Measurements from ENCODE around the gene CXCL3.

Gene CXCL3

DNA sequence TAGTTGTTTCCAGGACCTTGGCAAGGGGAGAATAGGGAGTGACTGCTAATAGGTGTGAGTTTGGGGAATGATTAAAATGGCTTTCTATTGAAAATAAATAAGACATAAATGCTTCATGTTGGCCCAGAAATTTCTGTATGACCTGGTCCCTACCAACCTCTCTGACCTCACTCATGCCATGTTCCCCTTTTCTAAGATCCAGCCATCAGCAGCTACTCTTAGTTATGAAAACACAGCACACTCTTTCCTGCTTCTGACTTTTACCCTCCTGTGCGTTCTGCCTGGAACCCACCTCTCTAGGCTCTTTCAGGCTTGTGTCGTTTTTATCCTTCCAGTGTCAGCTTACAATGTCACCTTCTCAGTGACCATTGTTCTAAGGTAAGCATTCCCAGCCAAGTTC lies 25.2 kb downstream of the CXCL3 start:
- no peak for DNase-seq (ENCODE audit: low read depth)
- Histone ChIP-seq H3K27me3 (replicated peaks; ENCODE audit: control insufficient read depth, insufficient read depth, low read length) (no peaks in the 10 kb centered on the region), H3K4me1 (ENCODE audit: control insufficient read depth, insufficient read depth, low read length) (peaks cover 12% of the 10 kb centered on the region), H3K9ac (ENCODE audit: low read length) (no peak overlapping the region), H3K36me3 (ENCODE audit: control insufficient read depth, insufficient read depth, low read length, severe bottlenecking) (no peaks in the 10 kb centered on the region), H3K4me3 (ENCODE audit: low read length) (no peak overlapping the region), H3K9me3 (ENCODE audit: control insufficient read depth, low read length) (no peaks in the 10 kb centered on the region)

DNA sequence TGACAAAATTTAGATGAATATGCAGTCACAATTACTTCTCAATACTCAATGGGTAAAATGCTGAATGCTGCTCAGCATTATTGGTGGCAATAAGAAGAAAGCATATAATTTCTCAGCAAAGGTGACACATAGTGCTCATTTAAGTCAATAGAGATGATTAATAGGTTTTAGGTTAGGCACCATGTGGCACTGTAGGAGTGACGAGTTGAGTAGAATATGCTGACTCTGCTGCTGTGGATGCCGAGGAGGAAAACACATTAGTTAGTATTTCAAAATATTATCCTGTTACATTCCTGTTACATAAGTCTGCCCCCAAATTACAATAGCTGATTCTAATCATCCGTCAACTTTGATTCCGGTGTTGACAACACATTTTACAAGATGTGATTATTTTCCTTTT lies 26.4 kb downstream of the CXCL3 start:
- Histone ChIP-seq H3K4me1 (ENCODE audit: control insufficient read depth, insufficient read depth, low read length) (peaks cover 12% of the 10 kb centered on the region), H3K4me3 (ENCODE audit: low read length) (no peak overlapping the region)

DNA sequence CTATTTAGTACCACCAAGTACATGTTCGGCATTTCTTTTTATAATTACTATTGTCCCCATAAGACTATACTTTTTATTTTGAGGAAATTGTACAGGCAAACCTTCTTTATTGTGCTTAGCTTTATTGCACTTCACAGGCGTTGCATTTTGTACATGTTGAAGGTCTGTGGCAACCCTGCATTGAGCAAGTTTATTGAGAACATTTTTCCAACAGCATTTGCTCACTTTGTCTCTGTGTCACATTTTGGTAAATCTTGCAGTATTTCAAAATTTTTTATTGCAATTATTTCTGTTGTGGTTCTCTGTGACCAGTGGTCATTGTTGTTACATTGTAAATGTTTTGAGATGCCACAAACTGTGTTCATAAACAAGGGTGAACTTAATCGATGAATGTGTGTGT lies 29.2 kb downstream of the CXCL3 start:
- Histone ChIP-seq H3K4me3 (ENCODE audit: low read length) (no peak overlapping the region), H3K9me3 (ENCODE audit: control insufficient read depth, low read length) (no peaks in the 10 kb centered on the region), H3K27me3 (replicated peaks; ENCODE audit: control insufficient read depth, insufficient read depth, low read length) (no peaks in the 10 kb centered on the region), H3K36me3 (ENCODE audit: control insufficient read depth, insufficient read depth, low read length, severe bottlenecking) (no peaks in the 10 kb centered on the region), H3K9ac (ENCODE audit: low read length) (no peak overlapping the region), H3K4me1 (ENCODE audit: control insufficient read depth, insufficient read depth, low read length) (peaks cover 31% of the 10 kb centered on the region)
- DNase-seq (ENCODE audit: low read depth), result no peak

More for the DNA sequence above, 26.4 kb downstream of the CXCL3 start:
- no peaks in the 10 kb centered on the region for H3K36me3 ChIP-seq (ENCODE audit: control insufficient read depth, insufficient read depth, low read length, severe bottlenecking)
- H3K27me3 ChIP-seq (replicated peaks; ENCODE audit: control insufficient read depth, insufficient read depth, low read length), result no peaks in the 10 kb centered on the region
- no peaks in the 10 kb centered on the region for H3K9me3 ChIP-seq (ENCODE audit: control insufficient read depth, low read length)
- H3K9ac ChIP-seq (ENCODE audit: low read length), result no peak overlapping the region
- DNase-seq (ENCODE audit: low read depth), result no peak

DNA sequence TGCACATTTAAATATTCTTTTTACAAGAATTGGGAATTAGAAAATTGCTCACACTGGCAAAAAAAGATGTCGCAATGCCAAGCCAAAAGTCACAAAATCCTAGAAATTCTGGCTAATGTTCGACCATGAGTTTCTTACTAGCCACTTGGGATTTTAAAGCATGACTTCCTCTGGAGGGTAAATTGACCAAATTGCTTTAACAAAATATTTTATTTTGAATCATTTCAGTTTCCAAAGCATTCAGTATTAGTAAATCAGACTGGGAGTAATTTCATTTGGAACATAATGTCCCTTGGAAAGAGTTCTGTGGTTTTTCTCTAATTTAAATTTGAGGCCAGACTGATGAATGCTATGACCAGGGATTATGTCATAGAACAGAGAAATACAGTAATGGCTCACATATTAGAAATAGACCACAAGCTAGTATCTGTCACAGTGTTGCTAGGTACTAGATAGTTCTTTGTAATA lies 32.4 kb downstream of the CXCL3 start:
- H3K9me3 ChIP-seq (ENCODE audit: control insufficient read depth, low read length), result no peaks in the 10 kb centered on the region
- no peak overlapping the region for H3K4me3 ChIP-seq (ENCODE audit: low read length)
- no peaks in the 10 kb centered on the region for H3K36me3 ChIP-seq (ENCODE audit: control insufficient read depth, insufficient read depth, low read length, severe bottlenecking)
- H3K4me1 ChIP-seq (ENCODE audit: control insufficient read depth, insufficient read depth, low read length), result peaks cover 31% of the 10 kb centered on the region
- no peaks in the 10 kb centered on the region for H3K27me3 ChIP-seq (replicated peaks; ENCODE audit: control insufficient read depth, insufficient read depth, low read length)
- no peak overlapping the region for H3K9ac ChIP-seq (ENCODE audit: low read length)
- DNase-seq (ENCODE audit: low read depth), result peak; percentile 55

DNA sequence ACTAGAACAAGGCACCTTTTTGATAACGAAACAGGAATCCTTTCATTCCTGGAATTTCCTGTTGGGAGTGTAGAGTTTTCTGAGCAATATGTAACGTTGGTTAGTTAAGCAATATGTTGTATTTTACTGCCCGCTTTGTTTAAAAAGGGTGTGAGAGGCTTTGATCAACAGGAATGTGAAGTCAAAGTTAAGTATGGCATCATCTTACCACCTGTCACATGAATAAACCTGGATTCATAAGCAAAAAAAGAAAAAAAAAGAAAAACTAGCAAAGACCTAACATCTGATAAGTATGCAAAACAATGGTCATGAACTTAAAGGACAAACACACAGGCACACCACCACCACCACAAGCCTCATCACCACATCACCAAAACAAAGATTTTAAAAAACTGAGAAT lies 33.0 kb downstream of the CXCL3 start:
- H3K9me3 ChIP-seq (ENCODE audit: control insufficient read depth, low read length), result no peaks in the 10 kb centered on the region
- no peak overlapping the region for H3K4me3 ChIP-seq (ENCODE audit: low read length)
- H3K9ac ChIP-seq (ENCODE audit: low read length), result no peak overlapping the region
- peaks cover 31% of the 10 kb centered on the region for H3K4me1 ChIP-seq (ENCODE audit: control insufficient read depth, insufficient read depth, low read length)
- no peaks in the 10 kb centered on the region for H3K36me3 ChIP-seq (ENCODE audit: control insufficient read depth, insufficient read depth, low read length, severe bottlenecking)
- no peaks in the 10 kb centered on the region for H3K27me3 ChIP-seq (replicated peaks; ENCODE audit: control insufficient read depth, insufficient read depth, low read length)
- peak; percentile 3 for DNase-seq (ENCODE audit: low read depth)

DNA sequence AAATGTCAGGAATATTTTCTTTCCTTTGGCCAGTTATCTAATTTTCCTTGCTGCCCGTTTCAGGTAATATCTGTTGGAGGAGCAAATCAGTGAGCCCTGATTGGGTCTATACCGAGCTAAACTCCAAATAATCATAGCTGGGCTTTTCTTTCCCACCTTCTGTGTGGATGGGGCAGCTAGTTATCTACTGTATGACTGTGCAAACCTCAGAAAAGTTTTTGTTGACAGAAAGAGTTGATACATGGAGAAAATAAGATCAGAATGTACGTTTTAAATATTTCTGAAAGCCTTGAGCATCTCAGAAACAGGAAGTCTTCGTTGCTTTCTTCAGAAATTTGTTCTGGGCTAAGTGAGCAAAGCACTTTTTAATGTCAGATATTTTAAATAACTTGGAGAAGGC lies 33.8 kb downstream of the CXCL3 start:
- DNase-seq (ENCODE audit: low read depth), result no peak
- peaks cover 28% of the 10 kb centered on the region for H3K4me1 ChIP-seq (ENCODE audit: control insufficient read depth, insufficient read depth, low read length)

DNA sequence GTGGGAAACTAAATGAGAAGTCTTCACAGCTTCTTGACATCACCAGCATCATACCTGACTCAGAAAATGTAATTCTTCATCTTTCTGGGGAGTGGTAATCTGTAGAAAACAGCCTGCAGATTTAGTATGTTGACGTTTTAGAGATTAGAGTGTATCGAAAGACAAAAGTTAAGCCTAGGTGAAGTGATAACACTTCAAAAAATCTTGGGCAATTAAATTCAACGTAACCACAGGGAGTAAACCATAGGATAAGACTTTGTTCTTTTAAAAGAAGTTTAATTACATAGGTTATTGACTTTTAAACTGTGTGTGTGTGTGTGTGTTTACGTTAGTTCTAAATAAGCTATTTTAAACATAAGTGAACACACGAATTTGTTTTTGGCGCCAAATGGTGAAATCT lies 38.2 kb downstream of the CXCL3 start:
- Histone ChIP-seq H3K9me3 (ENCODE audit: control insufficient read depth, low read length) (no peaks in the 10 kb centered on the region), H3K4me3 (ENCODE audit: low read length) (no peak overlapping the region), H3K27me3 (replicated peaks; ENCODE audit: control insufficient read depth, insufficient read depth, low read length) (peaks cover 3% of the 10 kb centered on the region), H3K36me3 (ENCODE audit: control insufficient read depth, insufficient read depth, low read length, severe bottlenecking) (no peaks in the 10 kb centered on the region), H3K9ac (ENCODE audit: low read length) (no peak overlapping the region), H3K4me1 (ENCODE audit: control insufficient read depth, insufficient read depth, low read length) (peaks cover 12% of the 10 kb centered on the region)
- no peak for DNase-seq (ENCODE audit: low read depth)

More for the DNA sequence above, 33.8 kb downstream of the CXCL3 start:
- Histone ChIP-seq H3K9ac (ENCODE audit: low read length) (no peak overlapping the region), H3K36me3 (ENCODE audit: control insufficient read depth, insufficient read depth, low read length, severe bottlenecking) (no peaks in the 10 kb centered on the region), H3K9me3 (ENCODE audit: control insufficient read depth, low read length) (no peaks in the 10 kb centered on the region), H3K4me3 (ENCODE audit: low read length) (no peak overlapping the region), H3K27me3 (replicated peaks; ENCODE audit: control insufficient read depth, insufficient read depth, low read length) (no peaks in the 10 kb centered on the region)

DNA sequence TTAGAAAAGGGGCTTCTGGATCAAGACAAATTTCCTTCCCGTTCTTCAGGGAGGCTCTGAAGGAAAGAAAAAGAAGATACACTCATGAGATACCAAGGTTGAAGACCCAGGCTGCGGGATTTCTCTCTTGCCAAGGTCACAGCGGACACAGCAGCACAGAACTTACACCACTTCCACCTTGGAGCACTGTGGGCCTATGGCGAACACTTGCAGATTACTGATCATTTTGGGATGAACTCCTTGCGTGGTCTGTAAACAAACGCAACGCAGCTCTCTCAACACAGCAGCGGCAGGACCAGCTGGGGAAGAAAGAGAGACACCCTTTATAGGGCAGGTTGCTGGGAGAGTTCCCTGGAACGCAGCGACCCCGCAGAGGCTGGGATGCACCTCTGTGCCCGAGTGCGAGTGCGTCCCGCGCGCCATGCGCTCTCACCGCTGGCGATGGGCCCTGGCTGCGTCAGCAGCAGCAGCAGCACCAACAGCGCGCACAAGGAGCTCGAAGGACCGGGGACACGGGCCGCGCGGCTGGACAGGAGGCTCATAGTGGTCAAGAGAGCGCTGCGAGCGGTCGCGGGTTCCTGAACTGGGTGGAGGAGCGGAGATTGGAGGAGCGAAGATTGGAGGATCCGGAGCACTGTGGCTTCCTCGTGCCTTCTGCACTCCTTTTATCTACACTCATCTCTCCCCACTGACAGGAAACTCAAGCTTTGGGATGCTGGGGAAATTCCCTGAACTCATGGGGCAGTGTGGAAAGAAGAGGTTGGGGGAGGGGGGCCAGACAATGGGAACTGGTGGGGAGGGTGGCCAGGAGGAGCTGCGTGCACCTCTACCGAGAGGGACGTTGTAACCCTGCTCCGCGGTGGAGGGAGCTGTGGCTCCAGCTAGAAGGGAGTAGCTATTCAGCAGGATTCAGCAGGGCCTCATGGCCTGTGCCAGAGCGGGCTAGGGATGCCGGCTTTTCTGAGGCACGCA lies 40.2 kb downstream of the CXCL3 start, which contains the start of gene CXCL5:
Gene CXCL5, minus strand, starts transcription at position 638 of the 972 bp plus-strand sequence. Its CDS starts 96 bp downstream, at position 542.
- peak; percentile 67 for DNase-seq (ENCODE audit: low read depth)
- H3K36me3 ChIP-seq (ENCODE audit: control insufficient read depth, insufficient read depth, low read length, severe bottlenecking), result no peaks in the 10 kb centered on the region
- peaks cover 3% of the 10 kb centered on the region for H3K27me3 ChIP-seq (replicated peaks; ENCODE audit: control insufficient read depth, insufficient read depth, low read length)
- no peaks in the 10 kb centered on the region for H3K9me3 ChIP-seq (ENCODE audit: control insufficient read depth, low read length)
- H3K4me3 ChIP-seq (ENCODE audit: low read length), result peak within 1 kb of the TSS; percentile 77
- peak within 1 kb of the TSS; percentile 66 for H3K9ac ChIP-seq (ENCODE audit: low read length)
- H3K4me1 ChIP-seq (ENCODE audit: control insufficient read depth, insufficient read depth, low read length), result peaks cover 8% of the 10 kb centered on the region

DNA sequence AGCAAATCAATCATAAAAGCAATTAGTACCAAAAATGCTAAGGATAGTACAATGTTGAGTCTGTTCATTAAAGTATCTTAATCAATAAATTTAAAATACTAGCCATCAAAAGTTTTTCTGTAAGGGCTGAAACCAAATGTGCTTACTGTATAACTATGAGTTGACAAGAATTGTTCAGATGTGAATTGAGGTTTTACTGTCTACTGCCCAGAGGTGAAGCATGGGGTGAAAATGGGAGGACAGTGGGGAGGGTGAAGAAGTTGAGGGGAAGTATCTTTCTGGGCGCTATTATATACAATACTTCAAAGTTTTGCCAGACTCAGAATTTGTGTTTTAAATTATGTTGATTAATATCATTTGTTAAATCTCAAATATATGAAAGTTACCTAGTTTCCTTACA lies 46.4 kb downstream of the CXCL3 start:
- H3K9me3 ChIP-seq (ENCODE audit: control insufficient read depth, low read length), result no peaks in the 10 kb centered on the region
- no peak overlapping the region for H3K4me3 ChIP-seq (ENCODE audit: low read length)
- no peaks in the 10 kb centered on the region for H3K36me3 ChIP-seq (ENCODE audit: control insufficient read depth, insufficient read depth, low read length, severe bottlenecking)
- H3K4me1 ChIP-seq (ENCODE audit: control insufficient read depth, insufficient read depth, low read length), result no peaks in the 10 kb centered on the region
- no peaks in the 10 kb centered on the region for H3K27me3 ChIP-seq (replicated peaks; ENCODE audit: control insufficient read depth, insufficient read depth, low read length)
- no peak for DNase-seq (ENCODE audit: low read depth)
- H3K9ac ChIP-seq (ENCODE audit: low read length), result no peak overlapping the region

DNA sequence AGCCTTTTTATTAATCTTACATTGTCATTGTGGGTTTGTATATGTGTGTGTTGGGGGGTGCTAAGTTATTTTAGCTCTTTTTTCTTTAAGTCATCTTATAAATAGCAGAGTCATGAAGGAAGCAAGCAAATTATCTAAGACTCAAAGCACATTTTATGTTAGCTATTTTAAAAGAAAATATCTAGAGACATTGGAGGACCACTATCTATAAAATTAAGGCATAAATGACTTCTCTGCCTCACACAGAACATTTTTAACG lies 46.8 kb downstream of the CXCL3 start:
- no peaks in the 10 kb centered on the region for H3K9me3 ChIP-seq (ENCODE audit: control insufficient read depth, low read length)
- no peak overlapping the region for H3K4me3 ChIP-seq (ENCODE audit: low read length)
- no peaks in the 10 kb centered on the region for H3K36me3 ChIP-seq (ENCODE audit: control insufficient read depth, insufficient read depth, low read length, severe bottlenecking)
- no peaks in the 10 kb centered on the region for H3K4me1 ChIP-seq (ENCODE audit: control insufficient read depth, insufficient read depth, low read length)
- DNase-seq (ENCODE audit: low read depth), result no peak
- no peaks in the 10 kb centered on the region for H3K27me3 ChIP-seq (replicated peaks; ENCODE audit: control insufficient read depth, insufficient read depth, low read length)
- H3K9ac ChIP-seq (ENCODE audit: low read length), result no peak overlapping the region

DNA sequence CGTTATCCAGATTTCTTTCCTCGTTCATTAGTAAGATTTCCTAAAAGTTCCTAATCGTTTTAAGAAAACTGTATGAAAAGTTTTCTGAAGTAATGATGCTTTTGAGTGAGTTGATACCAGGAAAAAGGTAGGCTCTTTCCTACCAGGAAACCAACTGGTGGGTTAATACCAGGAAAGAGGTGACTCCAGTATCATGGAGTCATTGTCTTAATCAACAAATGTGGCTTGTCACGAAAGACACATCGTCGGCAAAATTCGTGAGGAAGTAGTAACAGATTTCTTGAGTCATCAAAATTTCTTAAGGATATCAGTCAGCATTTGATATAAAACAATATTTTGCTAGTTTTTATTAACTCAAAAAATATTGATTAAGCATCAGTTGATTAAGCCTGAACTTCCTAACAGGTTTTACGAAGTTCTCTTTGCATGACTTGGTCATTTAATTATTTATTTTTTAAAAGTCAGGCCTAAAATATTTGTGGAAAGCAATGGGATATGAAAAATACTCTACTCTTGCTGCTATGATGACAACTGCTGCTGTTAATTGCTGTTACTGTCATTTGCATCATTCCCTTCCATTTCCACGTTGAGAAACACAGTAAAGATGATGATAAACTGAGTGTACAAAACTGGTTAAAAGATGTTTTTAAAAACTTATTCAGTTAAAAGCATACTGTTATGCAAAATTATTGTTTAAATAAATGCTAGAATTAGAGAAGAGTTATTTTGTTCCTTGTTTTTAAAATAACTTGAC lies 47.3 kb downstream of the CXCL3 start:
- no peaks in the 10 kb centered on the region for H3K27me3 ChIP-seq (replicated peaks; ENCODE audit: control insufficient read depth, insufficient read depth, low read length)
- H3K4me1 ChIP-seq (ENCODE audit: control insufficient read depth, insufficient read depth, low read length), result no peaks in the 10 kb centered on the region
- H3K9me3 ChIP-seq (ENCODE audit: control insufficient read depth, low read length), result no peaks in the 10 kb centered on the region
- no peak overlapping the region for H3K9ac ChIP-seq (ENCODE audit: low read length)
- no peak overlapping the region for H3K4me3 ChIP-seq (ENCODE audit: low read length)
- no peaks in the 10 kb centered on the region for H3K36me3 ChIP-seq (ENCODE audit: control insufficient read depth, insufficient read depth, low read length, severe bottlenecking)
- no peak for DNase-seq (ENCODE audit: low read depth)

All from adipocyte (in vitro differentiated cells).